Erythroblast (primary cell): Measurements from ENCODE around the gene PTDSS2.

Source experiments
- GATA1 ChIP-seq: IDR thresholded peaks from 2 replicates; pipeline ENCODE4 v1.6.1; 2011; ENCODE audit warnings: low read depth, mild to moderate bottlenecking, control low read depth, low read length, moderate library complexity
- POLR2A ChIP-seq: IDR thresholded peaks from 2 replicates; pipeline ENCODE4 v1.6.1; 2011; ENCODE audit warnings: mild to moderate bottlenecking, low read length

- no peak for TF ChIP-seq POLR2A
- TF ChIP-seq GATA1, result no peak
These were observed 2.9 kb downstream of the PTDSS2 start for GRCh38 chr11:452916-453527.
